GM21619 (cell line): ENCODE measurements around the gene PTPRC.

ENCODE experiments used
- ATAC-seq: cut with Tn5 transposase; IDR thresholded peaks from one replicate; pipeline ENCODE4 v1.9.1; 2021; ENCODE audit not compliant: unreplicated experiment

The PTPRC gene

GRCh38 chr1:198755715-198756114, 116.9 kb downstream of the PTPRC start:
- no peak for ATAC-seq

- ATAC-seq: no peak
These were observed 117.6 kb downstream of the PTPRC start for GRCh38 chr1:198756470-198756869.

GRCh38 chr1:198761859-198762616, 123.2 kb downstream of the PTPRC start:
- ATAC-seq: no peak

GRCh38 chr1:198763298-198763714, 124.5 kb downstream of the PTPRC start:
- ATAC-seq: no peak

- no peak for ATAC-seq
These were observed 125.9 kb downstream of the PTPRC start for GRCh38 chr1:198764748-198765147.

GRCh38 chr1:198765416-198765815, 126.6 kb downstream of the PTPRC start:
- ATAC-seq: no peak

- no peak for ATAC-seq
These were observed 132.8 kb downstream of the PTPRC start for GRCh38 chr1:198771563-198772153.

- ATAC-seq: no peak
These were observed 133.8 kb downstream of the PTPRC start for GRCh38 chr1:198772626-198773025.

GRCh38 chr1:198773030-198773429, 134.2 kb downstream of the PTPRC start:
- no peak for ATAC-seq

- no peak for ATAC-seq
These were observed 134.7 kb downstream of the PTPRC start for GRCh38 chr1:198773523-198773922.

GRCh38 chr1:198774421-198774820, 135.6 kb downstream of the PTPRC start:
- no peak for ATAC-seq

GRCh38 chr1:198775606-198776005, 136.8 kb downstream of the PTPRC start:
- no peak for ATAC-seq

GRCh38 chr1:198776602-198777029, 137.8 kb downstream of the PTPRC start:
- ATAC-seq: no peak

- no peak for ATAC-seq
These were observed 139.2 kb downstream of the PTPRC start for GRCh38 chr1:198778049-198778448.

GRCh38 chr1:198780376-198780775, 141.5 kb downstream of the PTPRC start:
- no peak for ATAC-seq

- ATAC-seq: peak; percentile 92
These were observed 149.8 kb downstream of the PTPRC start for GRCh38 chr1:198788561-198789064.

GRCh38 chr1:198793714-198794113, 154.9 kb downstream of the PTPRC start:
- ATAC-seq: no peak

GRCh38 chr1:198794498-198794897, 155.7 kb downstream of the PTPRC start:
- no peak for ATAC-seq

GRCh38 chr1:198797656-198798055, 158.8 kb downstream of the PTPRC start:
- no peak for ATAC-seq

GRCh38 chr1:198798923-198799386, 160.1 kb downstream of the PTPRC start:
- peak; percentile 83 for ATAC-seq

- ATAC-seq: no peak
These were observed 166.8 kb downstream of the PTPRC start for GRCh38 chr1:198805498-198806151.

GRCh38 chr1:198806861-198807260, 168.0 kb downstream of the PTPRC start:
- ATAC-seq: no peak
